Gastrocnemius medialis (tissue), 4 donors: ENCODE measurements around the gene RASL11B. TPM values are rescaled to one million over a fixed set of nuclear protein-coding genes. Genes with fewer than 3 reads are reported as not detected.

ENCODE experiments used
- ATAC-seq, 2 donors: fragments of 150-250 bp; one replicate each; pipeline ENCODE4 v1.9.1; 2016
- DNase-seq, 2 donors: peaks; one replicate each; pipeline ENCODE4 v3.0.0-alpha.2; 2019
- H3K27ac ChIP-seq, 4 donors: fragments of 200-600 bp; sonication (generic); 1 replicate in 1 of 4; 2 replicates in 3 of 4; pipeline ENCODE4 v1.5.1; 2016 to 2018; ENCODE audit warnings: mild to moderate bottlenecking in 2 of 4, moderate library complexity in 1 of 4
- H3K27me3 ChIP-seq, 3 donors: fragments of 200-600 bp; sonication (generic) in 2 of 3; 1 replicate in 1 of 3; 2 replicates in 2 of 3; pipeline versions ENCODE4 v1.5.1 to v1.6.0; 2016 to 2019; ENCODE audit warnings: mild to moderate bottlenecking in 1 of 3, moderate library complexity in 1 of 3
- H3K36me3 ChIP-seq, 2 donors: fragments of 200-600 bp; sonication (generic) in 1 of 2; one replicate each; pipeline ENCODE4 v1.5.1; 2017 to 2018
- H3K4me1 ChIP-seq, 2 donors: fragments of 200-600 bp; sonication (generic) in 1 of 2; one replicate each; pipeline ENCODE4 v1.5.1; 2016 to 2017; ENCODE audit warnings: mild to moderate bottlenecking in 2 of 2
- H3K4me3 ChIP-seq, 4 donors: fragments of 200-600 bp; sonication (generic) in 3 of 4; 1 replicate in 1 of 4; 2 replicates in 3 of 4; pipeline ENCODE4 v1.5.1; 2016 to 2019; ENCODE audit warnings: mild to moderate bottlenecking in 2 of 4
- H3K9me3 ChIP-seq, 3 donors: fragments of 200-600 bp; sonication (generic) in 2 of 3; 1 replicate in 1 of 3; 2 replicates in 2 of 3; pipeline ENCODE4 v1.5.1; 2016 to 2019
- POLR2A ChIP-seq, 2 donors: fragments of 450-650 bp; IDR thresholded peaks; one replicate each; pipeline ENCODE4 v1.6.1; 2017; ENCODE audit warnings: antibody characterized with exemption in 2 of 2, mild to moderate bottlenecking in 2 of 2, moderate library complexity in 2 of 2
- in situ Hi-C, 4 donors: fragments of 200-750 bp; cut with MboI; loops; one replicate each; pipeline versions ENCODE4 v1.15.0 to v1.8.0; 2017; ENCODE audit warnings: low sequenced_read_pairs in 4 of 4
- intact Hi-C: fragments of 100-400 bp; cut with DNase I; formaldehyde crosslinking; loops from one replicate; pipeline ENCODE4 v1.15.1; 2023; ENCODE audit warnings: low total_unique reads
- total RNA-seq, 4 donors: library from RNA; depleted of rRNA; stranded (reverse); fragments of >200 nt; gene quantifications; one replicate each; pipeline versions ENCODE4 v1.1.0 to v1.2.3, GENCODE V29; 2016
- TF ChIP-seq, protein P1 (sequence below), 5 experiments: fragments of 450-650 bp in 3 of 5; fragments of 200-600 bp in 2 of 5; sonication (generic) in 2 of 5; IDR thresholded peaks in 4 of 5; conservative IDR thresholded peaks in 1 of 5; 1 replicate in 4 of 5; 2 replicates in 1 of 5; pipeline ENCODE4 v1.5.1; 2016 to 2019; ENCODE audit warnings: antibody characterized with exemption in 5 of 5, mild to moderate bottlenecking in 3 of 5, moderate library complexity in 3 of 5

The RASL11B gene
- total RNA-seq, 4 donors from 2014 or later: 0.18 TPM; not detected in 3

DNA sequence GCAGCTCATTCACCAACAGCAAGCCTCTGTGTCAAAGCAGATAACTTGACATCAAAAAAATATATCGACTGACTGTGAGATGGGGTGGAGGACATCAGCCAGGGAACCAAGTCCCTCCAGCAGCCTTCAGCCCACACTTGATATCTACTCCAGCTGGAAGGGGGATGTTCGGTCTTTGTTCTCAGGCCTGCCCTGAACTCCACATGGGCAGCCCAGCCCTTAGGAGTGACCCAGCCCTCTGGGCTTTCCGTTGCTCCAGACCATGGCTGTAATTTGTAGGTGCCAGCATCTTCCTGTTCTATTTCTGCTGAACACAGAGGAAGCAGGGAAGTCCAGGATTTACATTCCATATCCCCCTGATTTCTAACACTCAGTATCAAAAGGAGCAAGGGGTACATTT lies 17.4 kb downstream of the RASL11B start:
- Histone ChIP-seq H3K27me3 (no peaks in the 10 kb centered on the region), H3K27ac (no peak overlapping the region), H3K4me1 (peaks cover 0 to 5% of the 10 kb centered on the region in 2 donors), H3K9me3 (no peaks in the 10 kb centered on the region), H3K4me3 (no peak overlapping the region), H3K36me3 (no peaks in the 10 kb centered on the region)
- TF ChIP-seq POLR2A (IDR thresholded peaks at IDR 0.05): no peak
- TF ChIP-seq, protein P1, sequence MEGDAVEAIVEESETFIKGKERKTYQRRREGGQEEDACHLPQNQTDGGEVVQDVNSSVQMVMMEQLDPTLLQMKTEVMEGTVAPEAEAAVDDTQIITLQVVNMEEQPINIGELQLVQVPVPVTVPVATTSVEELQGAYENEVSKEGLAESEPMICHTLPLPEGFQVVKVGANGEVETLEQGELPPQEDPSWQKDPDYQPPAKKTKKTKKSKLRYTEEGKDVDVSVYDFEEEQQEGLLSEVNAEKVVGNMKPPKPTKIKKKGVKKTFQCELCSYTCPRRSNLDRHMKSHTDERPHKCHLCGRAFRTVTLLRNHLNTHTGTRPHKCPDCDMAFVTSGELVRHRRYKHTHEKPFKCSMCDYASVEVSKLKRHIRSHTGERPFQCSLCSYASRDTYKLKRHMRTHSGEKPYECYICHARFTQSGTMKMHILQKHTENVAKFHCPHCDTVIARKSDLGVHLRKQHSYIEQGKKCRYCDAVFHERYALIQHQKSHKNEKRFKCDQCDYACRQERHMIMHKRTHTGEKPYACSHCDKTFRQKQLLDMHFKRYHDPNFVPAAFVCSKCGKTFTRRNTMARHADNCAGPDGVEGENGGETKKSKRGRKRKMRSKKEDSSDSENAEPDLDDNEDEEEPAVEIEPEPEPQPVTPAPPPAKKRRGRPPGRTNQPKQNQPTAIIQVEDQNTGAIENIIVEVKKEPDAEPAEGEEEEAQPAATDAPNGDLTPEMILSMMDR (IDR thresholded peaks at IDR 0.05 in 4 of 5, conservative IDR thresholded peaks at IDR 0.05 in 1 of 5): no peak
- in situ Hi-C loops (no loop called here), intact Hi-C loops (no loop called here)
- DNase-seq (no peak), ATAC-seq (no peak)

DNA sequence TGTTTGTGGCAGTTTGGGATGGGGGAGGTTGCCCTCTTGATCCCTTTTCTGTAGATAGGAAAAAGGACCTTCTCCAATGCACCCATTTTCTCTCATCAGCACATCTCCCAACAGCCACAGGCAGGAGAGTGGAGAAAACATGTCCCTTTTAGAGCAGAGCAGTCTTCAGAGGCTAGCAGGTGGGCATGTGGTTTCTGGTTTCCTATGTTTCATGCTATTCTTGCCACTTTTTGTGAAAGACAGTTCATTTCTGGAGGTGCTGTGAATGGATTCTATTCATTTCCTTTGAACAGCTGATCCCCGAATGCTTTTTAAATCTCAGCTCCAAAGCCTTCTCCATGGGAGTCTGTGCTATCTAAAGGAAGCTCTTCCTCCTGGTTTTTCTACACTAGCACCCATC lies 18.9 kb downstream of the RASL11B start:
- Histone ChIP-seq H3K4me1 (peaks cover 0 to 5% of the 10 kb centered on the region in 2 donors), H3K27ac (no peak overlapping the region), H3K27me3 (no peaks in the 10 kb centered on the region), H3K9me3 (no peaks in the 10 kb centered on the region), H3K4me3 (no peak overlapping the region), H3K36me3 (no peaks in the 10 kb centered on the region)
- DNase-seq (no peak), ATAC-seq (no peak)
- TF ChIP-seq POLR2A (IDR thresholded peaks at IDR 0.05): no peak
- TF ChIP-seq, protein P1 (IDR thresholded peaks at IDR 0.05 in 4 of 5, conservative IDR thresholded peaks at IDR 0.05 in 1 of 5): no peak
- intact Hi-C loops (no loop called here), in situ Hi-C loops (loop anchor here in 1 of 4 donors (10.0 kb wide), 1 partner anchor 56 kb away; no protein-coding TSS in a partner anchor)

DNA sequence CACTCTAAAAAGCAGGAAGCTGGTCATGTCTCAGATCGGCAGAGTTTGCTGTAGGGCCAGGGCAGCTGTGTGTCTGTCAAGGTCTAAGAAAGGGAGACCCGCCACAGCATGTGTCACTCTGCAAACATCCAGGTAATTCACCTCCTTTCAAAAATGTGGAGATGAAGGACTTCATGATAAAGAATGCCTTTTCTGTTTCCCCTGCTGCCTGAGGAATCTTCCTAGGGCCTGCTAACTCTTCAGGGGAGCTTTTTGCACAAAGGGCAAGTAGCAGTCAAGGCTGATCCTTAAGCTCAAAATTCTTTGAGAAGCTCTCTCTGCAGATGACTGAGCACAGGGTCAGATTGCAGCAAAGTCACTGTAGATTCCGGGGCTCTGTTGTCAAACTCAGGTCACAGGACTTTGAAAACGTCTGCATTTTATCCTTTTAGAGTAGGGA lies 21.1 kb downstream of the RASL11B start:
- no peak overlapping the region for H3K4me3 ChIP-seq
- H3K36me3 ChIP-seq: no peaks in the 10 kb centered on the region
- TF ChIP-seq POLR2A (IDR thresholded peaks at IDR 0.05): no peak
- TF ChIP-seq, protein P1 (IDR thresholded peaks at IDR 0.05 in 4 of 5, conservative IDR thresholded peaks at IDR 0.05 in 1 of 5): no peak
- no peaks in the 10 kb centered on the region for H3K9me3 ChIP-seq
- no peaks in the 10 kb centered on the region for H3K27me3 ChIP-seq
- DNase-seq: no peak
- intact Hi-C loops: no loop called here
- in situ Hi-C loops: loop anchor here in 1 of 4 donors (10.0 kb wide), 1 partner anchor 58 kb away; no protein-coding TSS in a partner anchor
- no peaks in the 10 kb centered on the region for H3K4me1 ChIP-seq
- H3K27ac ChIP-seq: no peak overlapping the region
- no peak for ATAC-seq

DNA sequence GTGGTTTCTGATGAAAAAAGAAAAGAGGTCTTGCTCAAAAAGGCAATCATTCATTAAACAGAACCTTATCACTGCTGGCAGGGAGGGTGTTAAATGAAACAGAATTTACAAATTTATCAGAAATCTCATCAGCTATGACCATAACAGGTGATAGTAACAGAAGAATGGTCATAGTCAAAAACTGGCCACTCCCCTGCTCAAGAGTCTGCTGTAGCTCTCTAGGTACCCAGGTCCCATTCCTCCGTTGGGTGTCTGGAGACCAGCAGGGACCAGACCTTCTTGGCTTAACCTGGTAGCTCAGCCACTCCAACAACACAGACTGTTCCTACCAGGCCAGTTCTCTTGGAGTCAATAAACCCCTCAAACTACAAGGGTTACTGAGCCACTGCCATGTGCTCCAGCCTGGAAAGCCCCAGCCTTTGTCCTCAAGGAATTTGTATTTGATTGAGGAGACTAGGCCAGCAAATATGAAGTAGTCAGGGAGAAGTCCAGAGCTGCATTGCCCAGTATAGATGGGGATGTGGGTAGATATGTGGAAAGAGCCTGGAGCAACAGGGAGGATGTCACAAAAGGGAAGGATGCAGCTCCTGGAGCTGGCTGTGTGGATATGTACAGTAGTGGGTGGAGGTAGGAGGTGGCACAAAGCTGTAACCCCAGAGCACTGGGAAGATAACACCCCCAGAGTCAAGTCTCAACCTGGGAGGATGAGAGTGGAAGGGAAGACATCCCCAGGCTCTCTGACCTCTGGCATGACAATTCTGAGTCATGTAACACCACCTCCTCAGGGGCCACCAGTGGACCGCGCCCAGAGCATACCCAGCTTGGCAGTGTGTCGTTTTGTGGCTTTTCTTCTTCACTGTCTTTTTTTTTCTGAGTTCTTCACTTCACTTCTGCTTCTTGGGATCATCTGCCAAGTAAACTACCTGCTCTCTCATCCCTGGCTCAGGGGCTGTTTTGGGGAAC lies 21.9 kb downstream of the RASL11B start:
- DNase-seq (no peak), ATAC-seq (no peak)
- Histone ChIP-seq H3K4me3 (no peak overlapping the region), H3K27ac (no peak overlapping the region), H3K36me3 (no peaks in the 10 kb centered on the region), H3K27me3 (no peaks in the 10 kb centered on the region), H3K9me3 (no peaks in the 10 kb centered on the region), H3K4me1 (no peaks in the 10 kb centered on the region)
- TF ChIP-seq, protein P1 (IDR thresholded peaks at IDR 0.05 in 4 of 5, conservative IDR thresholded peaks at IDR 0.05 in 1 of 5): no peak
- TF ChIP-seq POLR2A (IDR thresholded peaks at IDR 0.05): no peak
- in situ Hi-C loops: loop anchor here in 1 of 4 donors (10.0 kb wide), 1 partner anchor 59 kb away; no protein-coding TSS in a partner anchor
- intact Hi-C loops: no loop called here
